Measurements from ENCODE around the gene CAPN9.
"Not testable (repeated sequence)": the region's sequence is repeated elsewhere in the genome, so short reads cannot be mapped to it uniquely, and the experiment has no call there.

CAPN9 gene

DNA sequence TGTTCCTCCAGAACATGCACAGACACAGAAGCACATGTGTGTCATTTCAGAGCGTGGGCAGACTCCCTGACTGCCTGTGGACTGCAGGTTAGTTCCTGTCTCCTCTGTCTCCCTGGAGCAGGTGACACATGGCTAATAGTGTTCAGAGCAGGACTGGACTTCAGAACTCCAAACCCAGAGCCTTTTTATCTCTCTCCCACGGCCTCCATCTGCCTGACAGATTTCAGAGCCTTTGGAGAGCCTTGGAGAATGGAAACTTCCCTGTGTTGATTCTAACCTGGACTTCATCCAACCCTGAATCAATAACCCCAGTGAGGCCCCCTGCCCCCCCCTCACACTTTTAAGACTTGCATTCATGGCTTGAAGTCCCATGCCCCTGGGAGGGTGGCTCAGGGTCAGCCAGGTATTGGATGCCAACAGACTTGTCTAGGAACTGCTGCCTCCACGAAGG, 76.8 kb downstream of the CAPN9 start:
- DNase-seq (ENCODE audit: low read depth): no peak

DNA sequence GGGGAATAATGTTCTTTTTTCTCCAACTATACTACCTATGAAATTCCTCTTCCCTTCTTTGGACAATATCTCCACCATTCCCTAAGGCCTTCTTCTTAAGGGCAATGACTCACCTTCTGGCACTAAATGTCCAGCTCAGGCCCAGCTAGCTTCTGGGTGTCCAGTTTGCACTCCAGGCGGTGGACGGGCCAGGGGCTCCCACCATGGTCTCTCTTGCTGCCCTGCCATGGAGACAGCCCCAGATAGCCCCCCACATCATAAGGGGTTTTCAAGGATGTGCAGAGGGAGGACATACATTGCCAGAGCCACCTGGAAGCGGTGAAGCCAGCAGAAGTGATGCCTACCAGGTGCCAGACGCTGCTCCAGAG, 77.3 kb downstream of the CAPN9 start:
- no peak for DNase-seq (ENCODE audit: low read depth)

DNA sequence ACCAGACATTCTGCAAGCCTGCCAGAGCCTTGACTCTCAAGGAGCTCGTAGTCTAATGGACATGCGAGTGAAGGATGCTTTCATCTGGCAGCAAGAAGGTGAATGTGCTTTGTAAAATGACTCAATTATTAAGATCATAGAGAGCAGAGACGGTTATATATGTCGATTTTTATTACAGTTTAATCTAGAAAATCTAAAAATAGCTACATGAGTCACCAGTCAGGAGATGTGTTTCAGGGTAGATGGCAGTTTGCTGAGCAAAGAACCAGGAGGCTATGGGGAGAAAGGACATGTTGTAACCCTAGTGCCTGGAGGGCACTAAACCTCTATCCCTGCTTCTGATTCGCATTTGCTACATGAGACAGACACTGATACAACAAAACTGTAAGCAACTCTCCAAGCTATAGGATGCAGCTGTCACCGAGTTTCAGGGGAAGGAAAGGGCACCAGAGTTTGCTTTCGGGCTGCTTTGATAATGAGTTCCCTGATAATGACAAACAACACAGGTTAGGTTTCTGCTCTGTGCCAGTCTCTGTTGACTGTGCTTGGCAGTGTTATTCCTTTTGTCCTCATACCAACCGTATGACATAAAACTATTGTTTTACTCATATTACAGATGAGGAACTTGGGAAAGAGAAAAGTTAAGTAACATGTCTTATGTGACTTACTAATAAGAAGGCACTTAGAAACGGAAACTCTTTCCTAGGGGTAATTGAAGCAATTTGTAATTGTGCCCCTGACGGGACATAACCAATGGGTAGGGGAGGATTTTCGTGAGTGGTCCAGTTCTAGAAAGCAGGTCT, 77.9 kb downstream of the CAPN9 start:
- no peak for DNase-seq (ENCODE audit: low read depth)

DNA sequence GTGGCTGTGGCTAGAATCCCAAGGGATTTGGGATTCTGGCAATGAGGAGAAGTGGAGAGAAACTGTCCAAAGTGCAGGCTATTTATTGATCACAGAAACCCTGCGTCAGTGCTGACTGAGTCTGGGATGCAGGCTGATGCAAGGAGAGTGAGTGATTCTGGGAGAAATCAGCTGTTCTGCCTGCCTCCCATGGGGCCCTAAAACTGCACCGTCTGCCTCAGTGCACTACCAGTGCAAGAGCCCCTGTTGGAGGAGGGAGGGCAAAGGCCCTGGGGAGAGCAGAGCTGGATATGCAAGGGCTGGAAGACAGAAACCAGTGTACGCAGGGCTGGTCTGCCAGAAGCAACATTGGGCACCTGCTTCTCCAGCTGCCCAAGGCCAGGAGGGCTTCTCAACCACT, 78.6 kb downstream of the CAPN9 start:
- no peak for DNase-seq (ENCODE audit: low read depth)

DNA sequence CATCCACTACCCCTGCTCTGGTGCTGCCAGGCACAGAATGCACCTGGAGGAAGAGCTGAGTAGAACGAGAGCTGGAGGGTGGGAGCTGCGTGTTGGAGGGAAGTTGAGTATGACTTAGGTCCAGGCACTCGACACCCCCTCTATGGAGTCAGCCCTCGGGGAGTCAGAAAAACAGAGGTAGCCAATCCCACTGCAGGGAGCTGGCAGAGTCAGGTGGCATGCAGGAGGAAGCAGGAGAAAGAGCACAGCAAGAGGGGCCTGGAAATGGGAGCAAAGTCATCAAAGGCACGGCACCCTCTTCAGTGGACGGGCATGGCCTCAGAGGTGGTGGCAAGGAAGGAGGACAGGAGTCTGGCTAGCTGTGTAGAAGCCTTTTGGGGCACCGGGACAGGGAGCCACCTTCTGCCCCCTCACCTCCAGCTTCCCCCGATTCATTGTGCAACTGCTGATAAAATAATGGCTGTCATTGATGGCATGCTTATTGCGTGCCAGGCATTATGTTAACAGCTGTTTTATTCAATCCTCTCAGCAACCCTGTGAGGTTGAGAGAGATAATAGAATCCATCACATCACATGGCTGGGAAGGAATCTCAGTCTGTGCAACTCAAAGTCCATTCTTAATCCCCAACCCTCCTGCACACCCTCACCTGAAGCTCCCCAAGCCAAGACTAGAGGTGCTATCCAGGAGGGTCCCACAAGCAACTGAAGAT, 79.1 kb downstream of the CAPN9 start:
- DNase-seq (ENCODE audit: low read depth): no peak

DNA sequence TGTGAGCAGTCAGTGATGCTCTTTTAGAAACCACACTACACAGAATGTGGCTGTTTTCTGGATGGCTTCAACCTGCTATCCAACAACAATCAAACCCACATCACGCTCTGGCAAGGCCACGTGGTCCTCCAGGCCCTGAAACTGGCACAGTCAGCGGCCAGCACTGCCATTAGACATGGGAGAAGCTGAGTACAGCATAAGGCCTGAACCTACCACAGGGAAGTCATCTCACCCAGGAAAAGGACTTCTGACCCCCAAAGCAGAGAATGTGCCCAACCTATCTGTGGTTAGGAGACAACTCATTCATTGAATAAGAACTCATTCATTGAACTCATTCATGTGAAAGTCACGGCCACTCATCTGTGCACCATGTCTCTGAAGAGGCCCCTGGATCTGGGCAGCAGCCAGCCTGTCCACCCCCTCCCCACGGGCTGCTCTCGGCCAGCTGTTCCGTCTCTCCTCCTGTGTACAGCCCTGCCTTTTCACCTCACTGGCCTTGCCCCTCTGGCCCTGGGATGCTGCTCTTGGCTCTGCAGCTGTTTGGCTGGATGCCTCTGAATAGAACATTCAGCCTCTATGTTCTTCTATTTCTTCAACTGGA, 80.0 kb downstream of the CAPN9 start:
- no peak for DNase-seq (ENCODE audit: low read depth)

DNA sequence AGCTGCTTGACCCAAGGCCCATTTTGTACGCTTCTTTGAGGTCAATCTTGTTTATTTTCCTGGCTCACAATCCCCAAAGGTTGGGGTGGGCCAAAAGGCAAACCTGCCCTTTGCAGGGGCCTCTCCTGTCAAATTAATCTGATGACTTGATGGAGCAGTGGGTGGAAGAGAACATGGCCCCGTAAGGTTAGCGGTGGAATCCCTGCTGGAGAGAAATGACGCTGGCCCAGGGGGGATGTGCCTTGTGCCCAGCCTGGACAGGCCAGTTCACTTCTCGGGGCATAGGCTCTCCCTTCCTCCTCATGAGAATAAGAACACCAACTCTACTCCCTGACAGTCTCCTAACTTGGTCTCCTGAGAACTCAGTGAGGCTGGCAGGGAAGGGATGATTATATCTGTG, 80.6 kb downstream of the CAPN9 start:
- no peak for DNase-seq (ENCODE audit: low read depth)

DNA sequence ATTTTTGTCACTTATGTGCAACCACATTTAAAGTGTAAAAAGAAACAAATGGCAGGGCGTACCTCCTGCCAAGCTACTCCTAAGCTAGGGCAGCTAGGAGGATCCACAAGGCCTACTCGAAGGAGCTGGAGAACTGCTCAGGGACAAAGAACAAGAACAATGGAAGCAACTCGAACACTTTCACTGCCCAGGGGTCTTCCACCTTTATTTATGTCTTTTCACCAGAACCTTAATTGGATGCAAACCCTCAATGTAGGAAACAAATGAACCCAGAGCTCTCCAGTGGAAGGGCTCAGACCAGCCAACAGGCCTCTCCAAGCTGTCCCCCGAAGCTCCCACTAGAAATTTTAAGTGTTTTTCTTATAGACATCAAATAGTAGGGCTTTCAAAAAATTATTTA, 81.2 kb downstream of the CAPN9 start:
- DNase-seq (ENCODE audit: low read depth): no peak

DNA sequence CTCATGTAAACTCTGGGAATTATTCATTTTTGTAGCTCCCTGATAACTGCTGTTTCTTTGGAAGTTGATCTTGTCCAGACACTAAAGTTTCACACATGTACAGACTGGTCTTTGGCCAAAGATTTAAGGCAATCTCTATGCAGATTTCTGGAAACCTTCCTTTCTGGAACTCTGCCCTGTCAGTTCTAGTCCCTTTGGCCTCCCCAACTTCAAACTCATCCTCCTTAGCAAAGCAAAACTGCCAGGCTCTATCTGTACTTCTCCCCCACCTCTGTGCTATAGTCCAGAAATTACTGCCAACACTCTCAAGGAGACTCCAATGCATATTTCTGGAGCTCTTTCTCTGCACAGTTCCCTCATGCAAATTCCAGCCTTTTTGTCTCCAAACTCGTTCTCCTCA, 84.6 kb downstream of the CAPN9 start:
- no peak for DNase-seq (ENCODE audit: low read depth)

DNA sequence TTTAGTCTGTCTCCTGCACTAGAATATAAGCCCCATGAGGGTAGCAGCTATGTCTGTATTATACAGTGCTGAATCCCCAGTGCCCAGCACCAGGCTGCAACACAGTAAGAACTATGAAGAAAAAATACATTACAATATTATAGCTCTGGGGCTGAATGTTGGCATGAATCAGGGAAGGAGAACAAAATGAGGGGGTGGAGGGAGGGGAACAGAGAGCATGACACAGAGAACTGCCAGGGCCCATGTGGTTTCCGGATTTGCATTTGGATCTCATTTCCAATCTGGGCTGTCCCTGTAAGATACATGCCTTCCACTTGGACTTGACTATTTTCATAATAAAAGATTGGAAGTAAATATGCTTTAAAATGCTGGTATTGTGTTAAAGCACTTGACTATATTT, 85.3 kb downstream of the CAPN9 start:
- no peak for DNase-seq (ENCODE audit: low read depth)

DNA sequence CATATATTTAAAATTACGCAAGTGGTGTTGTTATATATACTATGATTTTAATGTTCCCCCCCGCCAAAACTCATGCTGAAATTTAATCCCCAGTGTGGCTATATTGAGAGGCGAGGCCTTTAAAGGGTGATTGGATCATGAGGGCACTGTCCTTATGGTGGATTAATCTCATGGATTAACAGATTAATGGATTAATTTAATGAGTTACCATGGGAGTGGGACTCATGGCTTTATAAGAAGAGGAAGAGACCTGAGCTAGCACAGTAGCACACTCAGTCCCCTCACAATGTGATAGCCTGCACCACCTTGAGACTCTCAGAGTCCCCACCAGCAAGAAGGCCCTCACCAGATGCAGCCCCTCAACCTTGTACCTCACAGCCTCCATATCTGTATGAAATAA, 86.3 kb downstream of the CAPN9 start:
- DNase-seq (ENCODE audit: low read depth): no peak

DNA sequence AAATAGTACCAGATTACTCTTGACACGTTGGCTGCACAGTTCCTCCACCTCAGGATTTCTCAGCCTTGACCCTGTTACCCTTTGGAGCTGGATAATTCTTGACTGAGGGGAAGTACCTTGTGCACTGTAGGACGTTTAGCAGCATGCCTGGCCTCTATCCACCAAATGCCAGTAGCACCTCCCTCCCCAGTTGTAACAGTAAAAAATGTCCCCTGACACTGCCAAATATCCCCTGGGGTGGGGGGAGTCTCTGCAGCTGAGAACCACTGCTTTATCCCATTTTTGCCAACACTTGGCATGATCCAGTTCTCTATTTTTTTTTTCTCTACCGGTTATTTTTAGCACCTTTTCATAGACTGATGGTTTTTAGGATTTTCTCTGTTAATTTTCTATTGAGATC, 87.1 kb downstream of the CAPN9 start:
- DNase-seq (ENCODE audit: low read depth): no peak

DNA sequence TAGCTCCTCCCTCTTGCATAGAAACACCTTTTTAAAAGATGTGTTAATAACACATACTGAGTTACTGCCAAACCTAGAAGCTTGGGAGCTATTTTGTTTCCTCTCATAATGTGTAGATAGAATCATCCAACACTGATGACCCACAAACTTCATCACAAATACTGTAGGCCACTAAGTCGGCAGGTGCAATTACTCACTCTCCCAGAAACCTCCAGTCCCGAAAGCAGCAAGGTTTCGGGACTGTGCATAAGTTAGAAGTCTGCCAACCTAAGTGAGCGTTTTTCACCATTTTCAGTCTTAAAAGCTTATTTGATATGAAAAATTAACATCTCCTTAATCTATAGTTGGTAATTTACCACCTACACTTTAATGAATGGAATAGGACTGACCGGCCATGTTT, 89.2 kb downstream of the CAPN9 start:
- DNase-seq (ENCODE audit: low read depth): no peak

DNA sequence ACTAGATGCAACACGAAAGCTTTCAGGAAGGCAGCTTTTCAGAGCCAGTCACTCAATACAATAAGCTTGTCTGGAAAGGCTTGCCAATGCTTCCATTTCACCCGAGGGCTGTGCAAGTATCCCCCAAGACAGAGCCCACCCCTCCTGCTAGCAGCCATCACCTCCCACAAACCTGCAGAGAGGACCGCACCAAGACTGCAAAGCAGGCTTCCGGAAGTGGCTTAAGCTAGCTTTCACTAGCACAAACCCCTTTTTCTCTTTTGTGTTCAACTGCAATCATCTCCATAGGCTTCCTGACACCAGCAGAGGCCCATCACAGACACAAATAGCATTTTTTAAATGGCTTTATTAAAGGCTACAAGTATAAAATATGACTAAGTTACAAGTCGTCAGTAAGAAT, 89.6 kb downstream of the CAPN9 start:
- DNase-seq (ENCODE audit: low read depth): no peak

DNA sequence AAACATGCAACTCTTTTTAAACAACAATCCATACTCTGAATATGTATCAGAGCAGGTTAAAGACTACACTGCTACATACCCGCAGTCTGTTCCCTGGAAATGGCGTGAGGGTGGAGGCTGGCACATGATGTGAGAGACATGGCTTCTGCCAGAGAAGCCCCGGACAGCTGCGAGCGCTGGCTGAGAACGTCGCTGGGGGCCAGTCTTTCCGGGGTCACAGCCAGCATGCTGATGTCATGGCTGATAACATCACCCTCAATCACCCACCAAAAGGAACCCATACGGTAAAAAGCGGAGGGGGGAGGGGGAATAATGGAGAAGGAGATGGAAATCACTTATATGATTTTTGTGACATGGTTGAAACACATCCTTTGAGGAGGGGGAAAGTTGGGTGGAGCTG, 92.0 kb downstream of the CAPN9 start:
- DNase-seq (ENCODE audit: low read depth): no peak

DNA sequence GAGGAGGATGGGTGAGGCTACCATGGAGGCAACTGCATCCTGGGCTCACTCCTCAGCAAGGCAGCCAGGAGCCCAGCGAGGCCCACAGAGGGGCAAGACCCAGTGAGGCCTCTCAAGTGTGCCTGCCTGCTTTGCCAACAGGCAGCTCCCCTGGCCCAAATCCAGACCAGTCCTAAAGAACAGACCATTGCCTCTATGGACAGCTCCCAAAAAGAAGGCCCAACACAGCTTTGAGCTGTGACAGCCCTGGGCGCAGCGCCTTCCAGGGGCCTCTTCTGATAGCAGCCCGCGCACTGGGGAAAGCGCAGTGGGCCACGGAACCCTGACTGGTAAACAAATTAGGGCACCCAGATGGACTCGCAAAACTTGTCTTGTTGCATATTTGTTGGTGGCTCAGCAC, 95.6 kb downstream of the CAPN9 start:
- no peak for DNase-seq (ENCODE audit: low read depth)

DNA sequence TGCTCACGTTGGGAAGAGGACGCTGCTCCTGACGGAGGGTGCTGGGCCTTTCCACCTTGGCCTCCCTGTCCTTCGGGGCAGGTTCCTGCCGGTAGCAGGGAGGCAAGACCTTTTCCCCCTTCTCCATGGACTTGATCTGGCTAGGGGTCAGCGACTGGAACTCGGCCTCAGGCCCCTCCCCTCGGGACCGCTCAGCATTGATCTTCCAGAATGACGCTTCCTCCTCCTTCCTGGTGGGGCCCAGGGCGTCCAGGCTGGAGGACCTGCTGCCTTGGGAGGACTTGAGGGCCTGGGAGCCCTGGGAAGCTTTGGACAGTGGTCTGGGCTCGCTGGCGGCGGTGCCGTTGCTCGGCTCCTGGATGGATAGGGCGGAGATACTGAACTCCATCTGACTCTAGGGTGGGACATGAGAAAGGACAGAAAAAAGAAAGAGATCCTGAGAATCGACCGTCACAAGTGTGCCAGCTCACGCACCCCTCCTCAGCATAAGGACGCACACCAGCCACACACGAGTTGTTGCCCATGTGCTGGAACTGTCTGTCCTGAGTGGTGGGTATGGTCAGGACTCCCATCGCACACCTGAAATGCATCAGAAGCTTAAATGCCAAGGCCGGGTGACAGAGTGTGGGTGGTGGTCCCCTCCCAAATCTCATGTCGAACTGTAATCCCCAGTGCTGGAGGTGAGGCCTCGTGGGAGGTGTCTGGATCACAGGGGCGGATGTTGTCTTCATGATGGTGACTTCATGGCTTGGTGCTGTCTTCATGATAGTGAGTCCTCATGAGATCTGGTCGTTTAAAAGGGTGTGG, 96.5 kb downstream of the CAPN9 start:
- DNase-seq (ENCODE audit: low read depth): no peak

DNA sequence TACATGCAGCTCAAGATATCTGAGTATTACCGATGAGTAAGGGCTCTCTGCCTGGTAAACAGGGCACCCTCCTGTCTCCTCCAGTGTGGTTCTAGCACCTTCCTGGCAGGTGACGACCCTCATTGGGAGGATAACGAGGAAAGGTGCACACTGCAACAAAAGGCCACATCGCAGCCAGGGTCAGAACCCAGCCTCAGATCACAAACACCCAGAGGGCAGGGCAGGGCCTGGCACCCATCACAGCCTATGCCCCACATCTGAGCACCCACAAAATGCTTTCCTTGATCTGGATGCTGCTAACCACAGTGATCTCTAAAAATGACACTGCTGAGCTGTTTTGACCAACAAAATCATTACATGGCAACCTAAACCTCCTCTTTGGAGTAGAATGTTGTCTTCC, 97.4 kb downstream of the CAPN9 start:
- no peak for DNase-seq (ENCODE audit: low read depth)

DNA sequence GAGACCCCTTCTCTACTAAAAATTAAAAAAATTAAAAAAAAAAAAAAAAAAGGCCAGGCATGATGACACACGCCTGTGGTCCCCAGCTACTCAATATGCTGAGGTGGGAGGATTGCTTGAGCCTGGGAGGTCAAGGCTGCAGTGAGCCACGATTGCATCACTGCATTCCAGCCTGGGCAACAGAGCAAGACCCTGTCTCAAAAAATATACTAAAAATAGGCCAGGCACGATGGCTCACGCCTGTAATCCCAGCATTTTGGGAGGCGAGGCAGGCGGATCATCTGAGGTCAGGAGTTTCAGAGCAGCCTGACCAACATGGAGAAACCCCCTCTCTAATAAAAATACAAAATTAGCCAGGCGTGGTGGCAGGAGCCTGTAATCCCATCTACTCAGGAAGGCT, 98.0 kb downstream of the CAPN9 start:
- not testable (repeated sequence) for DNase-seq (ENCODE audit: low read depth)

DNA sequence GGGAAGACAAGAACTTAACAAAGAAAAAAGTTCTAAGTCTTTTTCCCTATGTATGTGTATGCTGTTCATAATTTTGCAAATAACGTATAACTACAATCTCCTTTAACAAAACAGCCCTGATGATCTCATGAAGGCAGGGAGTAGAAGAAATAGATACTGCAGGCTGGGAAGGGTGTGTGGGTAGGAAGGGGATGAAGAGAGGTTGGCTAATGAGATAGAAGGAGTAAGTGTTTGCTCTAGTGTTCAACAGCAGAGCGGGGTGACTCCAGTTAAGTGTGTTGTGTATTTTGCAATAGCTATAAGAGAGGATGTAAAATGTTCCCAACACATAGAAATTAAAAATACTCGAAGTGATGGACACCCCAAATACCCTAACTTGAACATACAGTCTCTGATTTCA, 101.0 kb downstream of the CAPN9 start:
- no peak for DNase-seq (ENCODE audit: low read depth)

DNA sequence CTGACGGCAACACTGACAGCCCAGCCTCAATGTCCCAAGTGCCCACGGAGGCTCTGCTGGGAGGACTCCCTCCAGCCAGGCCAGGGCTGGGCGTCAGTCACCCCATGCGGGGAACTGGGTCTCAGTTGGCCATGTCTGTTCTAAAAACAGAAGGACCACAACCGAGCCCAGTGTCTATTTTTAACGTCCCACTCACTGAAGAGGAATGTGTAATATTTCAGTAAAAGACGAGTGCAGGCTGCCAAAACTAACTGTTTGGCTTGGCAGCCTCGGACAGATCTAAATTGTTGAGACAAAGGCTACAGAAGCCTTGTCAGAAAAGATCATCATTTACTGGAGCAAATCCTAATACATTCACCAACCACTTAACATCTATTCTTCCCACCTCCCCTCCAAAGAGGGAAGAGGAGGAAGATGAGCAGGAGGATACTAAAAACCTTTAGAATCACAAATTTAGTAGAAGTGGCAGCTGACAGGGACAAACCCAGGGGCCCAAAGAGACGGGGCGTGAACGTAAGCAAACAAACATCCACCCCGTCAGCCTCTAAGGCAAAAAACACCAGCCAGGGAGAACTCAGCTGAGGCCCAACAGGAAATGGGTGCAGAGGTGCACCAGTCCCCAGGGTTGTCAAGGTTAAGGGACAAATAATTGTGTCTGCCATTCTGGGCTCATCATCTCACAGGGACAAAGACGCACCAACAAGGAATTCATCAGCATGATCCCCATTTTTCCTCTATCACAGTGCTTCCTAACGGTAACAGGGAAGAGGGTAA, 102.5 kb downstream of the CAPN9 start:
- DNase-seq (ENCODE audit: low read depth): no peak

DNA sequence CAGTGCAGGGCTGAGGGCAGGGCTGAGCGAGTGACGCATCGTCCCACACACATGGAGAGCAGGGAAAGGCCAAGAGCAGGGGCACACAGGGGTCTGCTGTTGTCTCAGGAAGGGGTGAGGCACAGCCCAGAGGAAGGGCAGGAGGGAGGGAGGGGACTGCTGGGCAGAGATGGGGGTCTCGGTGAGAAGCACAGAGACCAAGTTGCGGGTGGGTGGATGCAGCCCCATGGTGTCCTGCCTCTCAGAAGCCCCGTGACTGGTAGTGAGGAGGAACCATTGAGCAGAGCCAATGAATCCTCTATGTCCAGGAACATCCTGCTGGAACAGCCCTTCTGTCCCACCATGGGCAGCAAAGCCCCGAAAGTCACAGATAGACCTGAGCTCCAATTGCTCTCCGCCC, 103.4 kb downstream of the CAPN9 start:
- DNase-seq (ENCODE audit: low read depth): no peak
